Measurements from ENCODE around the gene GALNT1. TPM values are rescaled to one million over a fixed set of nuclear protein-coding genes. Genes with fewer than 3 reads are reported as not detected.

GALNT1 gene
- total RNA-seq, 1 experiment from 2014 or later: 62.6 TPM

DNA sequence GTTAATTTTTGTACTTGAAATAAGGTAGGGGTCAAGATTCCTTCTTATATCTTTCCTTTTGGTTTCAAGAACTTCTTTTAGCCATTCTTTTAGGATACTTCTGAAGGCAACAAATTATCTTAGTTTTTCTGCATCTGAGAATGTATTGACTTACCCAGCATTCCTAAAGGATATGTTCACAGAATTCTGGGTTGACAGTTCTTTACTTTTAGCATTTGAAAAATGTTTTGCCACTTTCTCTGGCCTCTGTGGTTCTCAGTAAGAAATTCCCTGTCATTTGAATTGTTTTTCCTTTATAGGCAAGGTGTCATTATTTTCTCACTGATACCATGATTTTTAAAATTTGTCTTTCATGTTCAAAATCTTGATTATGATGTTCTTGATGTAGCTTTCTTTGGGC is 162.4 kb downstream of the GALNT1 start:
- Histone ChIP-seq H3K9me3 (no peaks in the 10 kb centered on the region), H3K27me3 (no peaks in the 10 kb centered on the region), H3K4me3 (no peak overlapping the region), H3K36me3 (no peaks in the 10 kb centered on the region)
- DNase-seq: no peak

GRCh38 chr18:35745814-35746213 is 164.3 kb downstream of the GALNT1 start:
- no peak for DNase-seq
- no peaks in the 10 kb centered on the region for H3K27me3 ChIP-seq
- no peaks in the 10 kb centered on the region for H3K9me3 ChIP-seq
- H3K4me3 ChIP-seq: no peak overlapping the region
- no peaks in the 10 kb centered on the region for H3K36me3 ChIP-seq

- no peak for DNase-seq
- H3K36me3 ChIP-seq: no peaks in the 10 kb centered on the region
- H3K4me3 ChIP-seq: no peak overlapping the region
- no peaks in the 10 kb centered on the region for H3K9me3 ChIP-seq
- no peaks in the 10 kb centered on the region for H3K27me3 ChIP-seq
Observed at GRCh38 chr18:35746826-35747339, 165.3 kb downstream of the GALNT1 start.

GRCh38 chr18:35747894-35748472 is 166.4 kb downstream of the GALNT1 start:
- Histone ChIP-seq H3K4me3 (no peak overlapping the region), H3K27me3 (no peaks in the 10 kb centered on the region), H3K36me3 (no peaks in the 10 kb centered on the region), H3K9me3 (no peaks in the 10 kb centered on the region)
- no peak for DNase-seq

- no peaks in the 10 kb centered on the region for H3K36me3 ChIP-seq
- DNase-seq: peak; percentile 4
- H3K9me3 ChIP-seq: no peaks in the 10 kb centered on the region
- H3K4me3 ChIP-seq: no peak overlapping the region
- H3K27me3 ChIP-seq: no peaks in the 10 kb centered on the region
Observed at GRCh38 chr18:35749701-35750100, 168.2 kb downstream of the GALNT1 start.

GRCh38 chr18:35750929-35751328 is 169.4 kb downstream of the GALNT1 start:
- Histone ChIP-seq H3K9me3 (no peaks in the 10 kb centered on the region), H3K36me3 (no peaks in the 10 kb centered on the region), H3K27me3 (no peaks in the 10 kb centered on the region), H3K4me3 (no peak overlapping the region)
- no peak for DNase-seq

GRCh38 chr18:35753306-35753910 is 171.9 kb downstream of the GALNT1 start:
- no peak overlapping the region for H3K4me3 ChIP-seq
- H3K27me3 ChIP-seq: no peaks in the 10 kb centered on the region
- H3K36me3 ChIP-seq: no peaks in the 10 kb centered on the region
- no peak for DNase-seq
- no peaks in the 10 kb centered on the region for H3K9me3 ChIP-seq

DNA sequence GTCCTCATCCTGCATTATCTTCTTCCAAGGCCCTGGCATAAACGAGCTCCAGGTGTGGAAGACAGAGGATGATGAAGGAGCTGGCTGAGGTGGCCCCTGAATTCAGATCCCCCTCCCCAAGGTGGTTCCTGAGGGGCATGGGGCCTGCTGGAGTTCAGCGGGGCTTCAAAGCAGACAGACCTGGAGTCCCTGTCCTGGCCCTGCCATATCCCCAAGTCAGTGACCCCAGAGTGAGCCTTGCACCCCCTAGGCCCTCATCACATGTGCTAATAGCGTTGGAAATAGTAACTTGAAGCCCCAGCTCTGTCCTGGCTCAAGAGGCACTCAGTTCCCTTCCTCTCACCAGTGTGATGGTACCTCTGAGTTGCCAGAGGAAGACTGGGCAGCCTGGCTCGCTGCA is 172.9 kb downstream of the GALNT1 start:
- Histone ChIP-seq H3K36me3 (no peaks in the 10 kb centered on the region), H3K9me3 (no peaks in the 10 kb centered on the region), H3K27me3 (no peaks in the 10 kb centered on the region), H3K4me3 (no peak overlapping the region)
- no peak for DNase-seq

DNA sequence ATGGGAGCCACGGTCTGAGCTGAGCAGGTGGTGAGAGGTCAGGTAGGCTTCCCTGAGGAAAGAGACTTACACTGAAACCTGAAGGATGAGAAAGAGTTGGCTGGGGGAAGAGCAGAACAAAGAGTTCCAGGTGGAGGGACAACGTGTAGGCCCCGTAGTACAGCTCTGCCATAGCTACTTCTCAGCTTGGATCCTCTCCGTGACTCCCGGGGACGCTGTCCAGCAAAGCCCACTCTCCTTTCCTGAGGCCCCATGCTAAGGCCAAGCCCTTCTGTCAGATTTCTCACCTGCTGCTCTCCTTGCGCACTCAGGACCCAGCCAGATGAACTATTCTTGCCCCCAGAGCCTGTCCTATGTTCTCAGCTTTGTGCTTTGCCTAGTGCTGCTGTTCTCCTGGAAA is 173.8 kb downstream of the GALNT1 start:
- no peak for DNase-seq
- H3K36me3 ChIP-seq: no peaks in the 10 kb centered on the region
- no peaks in the 10 kb centered on the region for H3K9me3 ChIP-seq
- H3K27me3 ChIP-seq: no peaks in the 10 kb centered on the region
- H3K4me3 ChIP-seq: no peak overlapping the region

- Histone ChIP-seq H3K4me3 (no peak overlapping the region), H3K36me3 (no peaks in the 10 kb centered on the region), H3K27me3 (no peaks in the 10 kb centered on the region), H3K9me3 (no peaks in the 10 kb centered on the region)
- DNase-seq: peak; percentile 14
Observed at GRCh38 chr18:35756506-35757117, 175.1 kb downstream of the GALNT1 start.

Other genes starting within 250 kb of the GALNT1 start
- 13.1 and 15.2 TPM in 2 replicates for gene ZNF24, start 237.3 kb upstream of the GALNT1 start, total RNA-seq (2014; rRNA removed; shearing (Covaris generic); ENCODE audit: low replicate concordance)
- gene ZNF396, start 204.4 kb upstream of the GALNT1 start, total RNA-seq (2014; rRNA removed; shearing (Covaris generic); ENCODE audit: low replicate concordance): 0.10 and 0.25 TPM in 2 replicates
- 8.5 and 14.1 TPM in 2 replicates for gene INO80C, start 83.8 kb upstream of the GALNT1 start, total RNA-seq (2014; rRNA removed; shearing (Covaris generic); ENCODE audit: low replicate concordance)

All from MG63 (cell line).